Hepatocyte (in vitro differentiated cells): Measurements from ENCODE around the gene SHANK1. TPM values are rescaled to one million over a fixed set of nuclear protein-coding genes. Genes with fewer than 3 reads are reported as not detected.
A peak's percentile ranks its signal among the peaks of the same experiment; 100 is the strongest.

Experiments
- DNase-seq: peaks from one replicate; pipeline ENCODE4 v3.0.0-alpha.2; 2016; ENCODE audit warnings: low spot score
- H2AFZ ChIP-seq: fragments of 200-600 bp; sonication (generic); 2 replicates; pipeline ENCODE4 v1.6.0; 2016; ENCODE audit warnings: antibody characterized with exemption, mild to moderate bottlenecking
- H3K27ac ChIP-seq: fragments of 200-600 bp; sonication (generic); 2 replicates; pipeline ENCODE4 v1.5.1; 2016; ENCODE audit warnings: mild to moderate bottlenecking
- H3K27me3 ChIP-seq: fragments of 200-600 bp; sonication (generic); 2 replicates; pipeline ENCODE4 v1.6.1; 2016
- H3K36me3 ChIP-seq: fragments of 200-600 bp; sonication (generic); replicated peaks from 2 replicates; pipeline ENCODE4 v1.5.1; 2016; ENCODE audit warnings: low read depth; ENCODE audit not compliant: insufficient read depth
- H3K4me1 ChIP-seq: fragments of 200-600 bp; sonication (generic); 2 replicates; pipeline ENCODE4 v1.5.1; 2016; ENCODE audit warnings: mild to moderate bottlenecking, moderate library complexity; ENCODE audit not compliant: insufficient read depth
- H3K4me2 ChIP-seq: fragments of 200-600 bp; sonication (generic); 2 replicates; pipeline ENCODE4 v1.6.0; 2016
- H3K4me3 ChIP-seq: fragments of 200-600 bp; sonication (generic); 2 replicates; pipeline ENCODE4 v1.5.1; 2016; ENCODE audit warnings: mild to moderate bottlenecking
- H3K79me2 ChIP-seq: fragments of 200-600 bp; sonication (generic); 2 replicates; pipeline ENCODE4 v1.6.0; 2017; ENCODE audit warnings: mild to moderate bottlenecking
- H3K9me2 ChIP-seq: fragments of 200-600 bp; sonication (generic); replicated peaks from 2 replicates; pipeline ENCODE4 v1.6.0; 2017; ENCODE audit warnings: mild to moderate bottlenecking; ENCODE audit not compliant: insufficient read depth
- H3K9me3 ChIP-seq: fragments of 200-600 bp; sonication (generic); 2 replicates; pipeline ENCODE4 v1.5.1; 2016; ENCODE audit warnings: low read depth, mild to moderate bottlenecking
- H4K20me1 ChIP-seq: fragments of 200-600 bp; sonication (generic); 2 replicates; pipeline ENCODE4 v1.6.0; 2016; ENCODE audit warnings: mild to moderate bottlenecking; ENCODE audit not compliant: insufficient read depth, poor library complexity, severe bottlenecking
- CTCF ChIP-seq: fragments of 200-600 bp; sonication (generic); IDR thresholded peaks from 2 replicates; pipeline ENCODE4 v1.5.1; 2016; ENCODE audit warnings: antibody characterized with exemption, mild to moderate bottlenecking; ENCODE audit not compliant: poor library complexity
- EZH2 ChIP-seq: fragments of 200-600 bp; sonication (generic); IDR thresholded peaks from 2 replicates; pipeline ENCODE4 v1.6.1; 2016; ENCODE audit warnings: antibody characterized with exemption, mild to moderate bottlenecking, borderline replicate concordance
- EZH2phosphoT487 ChIP-seq: fragments of 200-600 bp; sonication (generic); IDR thresholded peaks from one replicate; pipeline ENCODE4 v1.6.1; 2018; ENCODE audit warnings: antibody characterized with exemption, mild to moderate bottlenecking, low read depth, moderate library complexity; ENCODE audit not compliant: unreplicated experiment, severe bottlenecking
- WGBS: methylation state at CpG from one replicate; pipeline ENCODE4 v1.1.6; 2016; ENCODE audit warnings: low lambda C conversion rate; ENCODE audit errors: missing lambda C conversion rate; 5-methylcytosine and 5-hydroxymethylcytosine counted together
- polyA plus RNA-seq: library from polyadenylated mRNA; unstranded; fragments of >200 nt; fragmentation: Nextera tagmentation; extraction: Ambion mirVana; gene quantifications from 2 replicates; pipeline ENCODE4 v1.2.1, GENCODE V29; 2016
- total RNA-seq: library from RNA; depleted of rRNA; stranded (reverse); fragments of >200 nt; gene quantifications from 2 replicates; pipeline ENCODE4 v1.2.3, GENCODE V29; 2014

SHANK1 gene
- total and polyA plus RNA-seq, 2 experiments from 2014 or later: 0.56 to 2.3 TPM

GRCh38 chr19:50703915-50704796 lies 15.4 kb downstream of the SHANK1 start:
- H3K79me2 ChIP-seq: no peaks in the 10 kb centered on the region
- H3K4me3 ChIP-seq: no peak overlapping the region
- no peak overlapping the region for H2AFZ ChIP-seq
- no peak overlapping the region for H3K27ac ChIP-seq
- no peak for TF ChIP-seq EZH2phosphoT487
- peak; percentile 26 for TF ChIP-seq CTCF
- no peaks in the 10 kb centered on the region for H3K4me1 ChIP-seq
- 43% methylated on average over 22 of the region's 22 CpGs for WGBS
- no peaks in the 10 kb centered on the region for H4K20me1 ChIP-seq
- H3K9me3 ChIP-seq: no peaks in the 10 kb centered on the region
- DNase-seq: no peak
- H3K27me3 ChIP-seq: peaks cover 16% of the 10 kb centered on the region
- no peaks in the 10 kb centered on the region for H3K9me2 ChIP-seq
- H3K4me2 ChIP-seq: no peak overlapping the region
- H3K36me3 ChIP-seq: no peaks in the 10 kb centered on the region

- no peak for TF ChIP-seq EZH2phosphoT487
- no peak for TF ChIP-seq EZH2
- no peak for TF ChIP-seq CTCF
These were observed 16.5 kb downstream of the SHANK1 start for GRCh38 chr19:50702871-50703829.

GRCh38 chr19:50702158-50702870 lies 17.3 kb downstream of the SHANK1 start:
- H3K79me2 ChIP-seq: no peaks in the 10 kb centered on the region
- H2AFZ ChIP-seq: no peak overlapping the region
- H3K9me2 ChIP-seq: no peaks in the 10 kb centered on the region
- no peaks in the 10 kb centered on the region for H3K4me1 ChIP-seq
- no peaks in the 10 kb centered on the region for H3K36me3 ChIP-seq
- no peak for TF ChIP-seq EZH2
- no peak for TF ChIP-seq CTCF
- no peak for TF ChIP-seq EZH2phosphoT487
- H3K4me2 ChIP-seq: no peak overlapping the region
- H3K27ac ChIP-seq: no peak overlapping the region
- no peaks in the 10 kb centered on the region for H4K20me1 ChIP-seq
- no peak for DNase-seq
- 81% methylated on average over 7 of the region's 23 CpGs for WGBS
- no peak overlapping the region for H3K4me3 ChIP-seq
- H3K9me3 ChIP-seq: no peaks in the 10 kb centered on the region
- H3K27me3 ChIP-seq: peaks cover 26% of the 10 kb centered on the region

More at GRCh38 chr19:50702871-50703829, 16.5 kb downstream of the SHANK1 start:
- Histone ChIP-seq H3K27me3 (peaks cover 23% of the 10 kb centered on the region), H3K4me2 (no peak overlapping the region), H3K36me3 (no peaks in the 10 kb centered on the region), H3K27ac (no peak overlapping the region), H3K9me3 (no peaks in the 10 kb centered on the region), H3K4me3 (no peak overlapping the region), H3K79me2 (no peaks in the 10 kb centered on the region), H4K20me1 (no peaks in the 10 kb centered on the region), H3K9me2 (no peaks in the 10 kb centered on the region), H2AFZ (no peak overlapping the region), H3K4me1 (no peaks in the 10 kb centered on the region)
- no peak for DNase-seq
- 90% methylated on average over 31 of the region's 47 CpGs for whole genome bisulfite sequencing
